Measurements from ENCODE around the gene FOSL2. TPM values are rescaled to one million over a fixed set of nuclear protein-coding genes. Genes with fewer than 3 reads are reported as not detected.

FOSL2 gene
- total and polyA plus RNA-seq, 4 donors = 20.0 to 260 (median 109) TPM

GRCh38 chr2:28447943-28448792, 55.5 kb downstream of the FOSL2 start:
- Histone ChIP-seq H3K9me3 (ENCODE audit: control insufficient read depth, low read length) (no peaks in the 10 kb centered on the region), H3K27me3 (ENCODE audit: control insufficient read depth in 1 of 2, insufficient read depth in 2 of 2, low read length in 1 of 2) (no peaks in the 10 kb centered on the region), H3K27ac (ENCODE audit: low read depth in 1 of 2, low read length in 2 of 2) (no peak overlapping the region), H3K4me3 (ENCODE audit: low read length in 2 of 2) (no peak overlapping the region), H3K4me1 (ENCODE audit: control insufficient read depth in 1 of 2, insufficient read depth in 2 of 2, low read length in 2 of 2) (no peaks in the 10 kb centered on the region), H3K36me3 (ENCODE audit: control insufficient read depth in 1 of 2, insufficient read depth in 2 of 2, low read length in 1 of 2) (no peaks in the 10 kb centered on the region)
- peak in 1 of 2 donors; percentile 26 for DNase-seq
- ATAC-seq (ENCODE audit: low FRiP score) = no peak
- intact Hi-C loops (cut with DNase I) = no loop called here
- WGBS, 2 donors = 67 to 73% methylated on average over 8 of the region's 8 CpGs

GRCh38 chr2:28448793-28449100, 56.1 kb downstream of the FOSL2 start:
- Histone ChIP-seq H3K36me3 (ENCODE audit: control insufficient read depth in 1 of 2, insufficient read depth in 2 of 2, low read length in 1 of 2) (no peaks in the 10 kb centered on the region), H3K9me3 (ENCODE audit: control insufficient read depth, low read length) (no peaks in the 10 kb centered on the region), H3K27me3 (ENCODE audit: control insufficient read depth in 1 of 2, insufficient read depth in 2 of 2, low read length in 1 of 2) (no peaks in the 10 kb centered on the region), H3K27ac (ENCODE audit: low read depth in 1 of 2, low read length in 2 of 2) (no peak overlapping the region), H3K4me1 (ENCODE audit: control insufficient read depth in 1 of 2, insufficient read depth in 2 of 2, low read length in 2 of 2) (no peaks in the 10 kb centered on the region), H3K4me3 (ENCODE audit: low read length in 2 of 2) (no peak overlapping the region)
- 96 to 97% methylated on average over 3 of the region's 3 CpGs for WGBS, 2 donors
- no peak for DNase-seq
- no peak for ATAC-seq (ENCODE audit: low FRiP score)
- intact Hi-C loops (cut with DNase I) = no loop called here

GRCh38 chr2:28449126-28449487, 56.4 kb downstream of the FOSL2 start:
- Histone ChIP-seq H3K27me3 (ENCODE audit: control insufficient read depth in 1 of 2, insufficient read depth in 2 of 2, low read length in 1 of 2) (no peaks in the 10 kb centered on the region), H3K4me1 (ENCODE audit: control insufficient read depth in 1 of 2, insufficient read depth in 2 of 2, low read length in 2 of 2) (no peaks in the 10 kb centered on the region), H3K4me3 (ENCODE audit: low read length in 2 of 2) (no peak overlapping the region), H3K27ac (ENCODE audit: low read depth in 1 of 2, low read length in 2 of 2) (no peak overlapping the region), H3K9me3 (ENCODE audit: control insufficient read depth, low read length) (no peaks in the 10 kb centered on the region), H3K36me3 (ENCODE audit: control insufficient read depth in 1 of 2, insufficient read depth in 2 of 2, low read length in 1 of 2) (no peaks in the 10 kb centered on the region)
- WGBS, 2 donors = 94 to 97% methylated on average over 6 of the region's 6 CpGs
- ATAC-seq (ENCODE audit: low FRiP score) (no peak), DNase-seq (no peak)
- intact Hi-C loops (cut with DNase I) = no loop called here

GRCh38 chr2:28449488-28450395, 57.1 kb downstream of the FOSL2 start:
- H3K4me3 ChIP-seq (ENCODE audit: low read length in 2 of 2) = no peak overlapping the region
- 76 to 78% methylated on average over 17 of the region's 17 CpGs for WGBS, 2 donors
- no peak overlapping the region for H3K27ac ChIP-seq (ENCODE audit: low read depth in 1 of 2, low read length in 2 of 2)
- no peak for ATAC-seq (ENCODE audit: low FRiP score)
- no peaks in the 10 kb centered on the region for H3K27me3 ChIP-seq (ENCODE audit: control insufficient read depth in 1 of 2, insufficient read depth in 2 of 2, low read length in 1 of 2)
- H3K36me3 ChIP-seq (ENCODE audit: control insufficient read depth in 1 of 2, insufficient read depth in 2 of 2, low read length in 1 of 2) = no peaks in the 10 kb centered on the region
- H3K9me3 ChIP-seq (ENCODE audit: control insufficient read depth, low read length) = no peaks in the 10 kb centered on the region
- no peak for DNase-seq
- intact Hi-C loops (cut with DNase I) = loop anchor here (5.0 kb wide), 2 partner anchors 692 to 747 kb away; no protein-coding TSS in a partner anchor
- no peaks in the 10 kb centered on the region for H3K4me1 ChIP-seq (ENCODE audit: control insufficient read depth in 1 of 2, insufficient read depth in 2 of 2, low read length in 2 of 2)

GRCh38 chr2:28450901-28451565, 58.4 kb downstream of the FOSL2 start:
- DNase-seq = no peak
- intact Hi-C loops (cut with DNase I) = loop anchor here (5.0 kb wide), 2 partner anchors 694 to 749 kb away; no protein-coding TSS in a partner anchor
- no peak for ATAC-seq (ENCODE audit: low FRiP score)
- H3K27ac ChIP-seq (ENCODE audit: low read depth in 1 of 2, low read length in 2 of 2) = no peak overlapping the region
- no peaks in the 10 kb centered on the region for H3K36me3 ChIP-seq (ENCODE audit: control insufficient read depth in 1 of 2, insufficient read depth in 2 of 2, low read length in 1 of 2)
- no peaks in the 10 kb centered on the region for H3K9me3 ChIP-seq (ENCODE audit: control insufficient read depth, low read length)
- no peak overlapping the region for H3K4me3 ChIP-seq (ENCODE audit: low read length in 2 of 2)
- H3K4me1 ChIP-seq (ENCODE audit: control insufficient read depth in 1 of 2, insufficient read depth in 2 of 2, low read length in 2 of 2) = no peaks in the 10 kb centered on the region
- 92 to 93% methylated on average over 15 of the region's 15 CpGs for WGBS, 2 donors
- no peaks in the 10 kb centered on the region for H3K27me3 ChIP-seq (ENCODE audit: control insufficient read depth in 1 of 2, insufficient read depth in 2 of 2, low read length in 1 of 2)

GRCh38 chr2:28451793-28452533, 59.3 kb downstream of the FOSL2 start:
- Histone ChIP-seq H3K4me3 (ENCODE audit: low read length in 2 of 2) (no peak overlapping the region), H3K27ac (ENCODE audit: low read depth in 1 of 2, low read length in 2 of 2) (no peak overlapping the region), H3K9me3 (ENCODE audit: control insufficient read depth, low read length) (no peaks in the 10 kb centered on the region), H3K27me3 (ENCODE audit: control insufficient read depth in 1 of 2, insufficient read depth in 2 of 2, low read length in 1 of 2) (no peaks in the 10 kb centered on the region), H3K4me1 (ENCODE audit: control insufficient read depth in 1 of 2, insufficient read depth in 2 of 2, low read length in 2 of 2) (no peaks in the 10 kb centered on the region), H3K36me3 (ENCODE audit: control insufficient read depth in 1 of 2, insufficient read depth in 2 of 2, low read length in 1 of 2) (no peaks in the 10 kb centered on the region)
- ATAC-seq (ENCODE audit: low FRiP score) (no peak), DNase-seq (no peak)
- intact Hi-C loops (cut with DNase I) = loop anchor here (5.0 kb wide), 2 partner anchors 695 to 750 kb away; no protein-coding TSS in a partner anchor
- WGBS, 2 donors = 86 to 92% methylated on average over 19 of the region's 19 CpGs

GRCh38 chr2:28452534-28453081, 60.0 kb downstream of the FOSL2 start:
- H3K27me3 ChIP-seq (ENCODE audit: control insufficient read depth in 1 of 2, insufficient read depth in 2 of 2, low read length in 1 of 2) = no peaks in the 10 kb centered on the region
- H3K27ac ChIP-seq (ENCODE audit: low read depth in 1 of 2, low read length in 2 of 2) = no peak overlapping the region
- intact Hi-C loops (cut with DNase I) = loop anchor here (1.0 to 5.0 kb wide), 3 partner anchors 695 to 750 kb away; no protein-coding TSS in a partner anchor
- H3K4me1 ChIP-seq (ENCODE audit: control insufficient read depth in 1 of 2, insufficient read depth in 2 of 2, low read length in 2 of 2) = no peaks in the 10 kb centered on the region
- peak; percentile 85 to 94 for DNase-seq
- no peak overlapping the region for H3K4me3 ChIP-seq (ENCODE audit: low read length in 2 of 2)
- H3K9me3 ChIP-seq (ENCODE audit: control insufficient read depth, low read length) = no peaks in the 10 kb centered on the region
- peak; percentile 86 for ATAC-seq (ENCODE audit: low FRiP score)
- H3K36me3 ChIP-seq (ENCODE audit: control insufficient read depth in 1 of 2, insufficient read depth in 2 of 2, low read length in 1 of 2) = no peaks in the 10 kb centered on the region
- 51 to 52% methylated on average over 6 to 7 of the region's 7 CpGs for WGBS, 2 donors

- Histone ChIP-seq H3K4me3 (ENCODE audit: low read length in 2 of 2) (no peak overlapping the region), H3K4me1 (ENCODE audit: control insufficient read depth in 1 of 2, insufficient read depth in 2 of 2, low read length in 2 of 2) (no peaks in the 10 kb centered on the region), H3K9me3 (ENCODE audit: control insufficient read depth, low read length) (no peaks in the 10 kb centered on the region), H3K27ac (ENCODE audit: low read depth in 1 of 2, low read length in 2 of 2) (no peak overlapping the region), H3K36me3 (ENCODE audit: control insufficient read depth in 1 of 2, insufficient read depth in 2 of 2, low read length in 1 of 2) (no peaks in the 10 kb centered on the region), H3K27me3 (ENCODE audit: control insufficient read depth in 1 of 2, insufficient read depth in 2 of 2, low read length in 1 of 2) (no peaks in the 10 kb centered on the region)
- intact Hi-C loops (cut with DNase I) = loop anchor here (1.0 to 5.0 kb wide), 3 partner anchors 696 to 751 kb away; no protein-coding TSS in a partner anchor
- 94 to 95% methylated on average over 8 of the region's 8 CpGs for WGBS, 2 donors
- DNase-seq (peak in 1 of 2 donors; percentile 71), ATAC-seq (ENCODE audit: low FRiP score) (no peak)
Measured at GRCh38 chr2:28453396-28453795, 60.7 kb downstream of the FOSL2 start.

All from aorta (tissue), 5 donors.